GM12873 (cell line): ENCODE results near the gene POLR3K.

ENCODE experiments used
- CTCF ChIP-seq: IDR thresholded peaks from 2 replicates; pipeline ENCODE4 v1.5.1; 2012; ENCODE audit warnings: low read depth, mild to moderate bottlenecking, moderate library complexity, low read length, control low read depth; ENCODE audit not compliant: insufficient read depth; ENCODE audit errors: missing control alignments

The POLR3K gene

GRCh38 chr16:42691-43090 lies 10.7 kb downstream of the POLR3K start:
- no peak for TF ChIP-seq CTCF

GRCh38 chr16:42069-42457 lies 11.3 kb downstream of the POLR3K start:
- no peak for TF ChIP-seq CTCF

GRCh38 chr16:41439-42068 lies 11.9 kb downstream of the POLR3K start:
- TF ChIP-seq CTCF = no peak

- no peak for TF ChIP-seq CTCF
These were observed 14.2 kb downstream of the POLR3K start for GRCh38 chr16:38941-39892.

- TF ChIP-seq CTCF = no peak
These were observed 15.9 kb downstream of the POLR3K start for GRCh38 chr16:37511-37910.

- no peak for TF ChIP-seq CTCF
These were observed 16.9 kb downstream of the POLR3K start for GRCh38 chr16:36336-36984.
